Common myeloid progenitor, CD34-positive (primary cell): Measurements from ENCODE around the gene MMP24OS.

Experiments
- CTCF ChIA-PET: fragments of 350-600 bp; sonication (Branson Sonifier 250); formaldehyde crosslinking; loops from one replicate; lab custom pipeline; 2021; ENCODE audit warnings: antibody characterized with exemption; lab: Charles Lee
- POLR2A ChIA-PET: fragments of 350-600 bp; sonication (Branson Sonifier 250); formaldehyde crosslinking; loops from one replicate; lab custom pipeline; 2021; ENCODE audit warnings: antibody characterized with exemption; lab: Charles Lee
- DNase-seq, 3 donors: peaks; one replicate each; pipeline versions ENCODE4 v3.0.0 to v3.0.0-alpha.2; 2013
- H3K27ac ChIP-seq, 2 experiments: 1 replicate in 1 of 2; 2 replicates in 1 of 2; pipeline ENCODE4 v1.7.0; 2013; ENCODE audit warnings: inconsistent platforms in 2 of 2, low read length in 2 of 2, mild to moderate bottlenecking in 2 of 2, low read depth in 1 of 2, moderate library complexity in 1 of 2; ENCODE audit not compliant: severe bottlenecking in 2 of 2, insufficient read depth in 1 of 2, poor library complexity in 1 of 2
- H3K27me3 ChIP-seq, 5 experiments: replicated peaks in 2 of 5; 1 replicate in 3 of 5; 2 replicates in 2 of 5; pipeline versions ENCODE4 v1.6.1 to v1.7.0; 2013; ENCODE audit warnings: low read length in 4 of 5, mild to moderate bottlenecking in 2 of 5, moderate library complexity in 2 of 5, inconsistent platforms in 1 of 5; ENCODE audit not compliant: insufficient read depth in 5 of 5, control insufficient read depth in 4 of 5
- H3K36me3 ChIP-seq, 4 experiments: 1 replicate in 2 of 4; 2 replicates in 2 of 4; pipeline versions ENCODE4 v1.6.1 to v1.7.0; 2013; ENCODE audit warnings: low read length in 3 of 4, control low read depth in 1 of 4, mild to moderate bottlenecking in 1 of 4; ENCODE audit not compliant: control insufficient read depth in 4 of 4, insufficient read depth in 4 of 4
- H3K4me1 ChIP-seq, 4 experiments: 1 replicate in 3 of 4; 2 replicates in 1 of 4; pipeline versions ENCODE4 v1.6.1 to v1.7.1; 2013; ENCODE audit warnings: low read length in 3 of 4, mild to moderate bottlenecking in 3 of 4, control low read depth in 1 of 4, inconsistent platforms in 1 of 4, moderate library complexity in 1 of 4; ENCODE audit not compliant: control insufficient read depth in 4 of 4, insufficient read depth in 4 of 4; ENCODE audit errors: control extremely low read depth in 1 of 4
- H3K4me3 ChIP-seq, 7 experiments: 1 replicate in 4 of 7; 2 replicates in 3 of 7; pipeline versions ENCODE4 v1.5.1 to v1.7.0; 2013; ENCODE audit warnings: mild to moderate bottlenecking in 7 of 7, low read length in 6 of 7, moderate library complexity in 6 of 7, inconsistent platforms in 2 of 7, low read depth in 2 of 7, control low read depth in 1 of 7; ENCODE audit not compliant: insufficient read depth in 4 of 7, control insufficient read depth in 1 of 7; ENCODE audit errors: extremely low read depth in 1 of 7
- H3K9me3 ChIP-seq, 5 experiments: 1 replicate in 4 of 5; 2 replicates in 1 of 5; pipeline versions ENCODE4 v1.6.1 to v1.7.1; 2013; ENCODE audit warnings: low read length in 4 of 5, mild to moderate bottlenecking in 2 of 5, inconsistent platforms in 1 of 5, low read depth in 1 of 5, moderate library complexity in 1 of 5; ENCODE audit not compliant: control insufficient read depth in 4 of 5, insufficient read depth in 2 of 5; ENCODE audit errors: control extremely low read depth in 1 of 5
- WGBS: methylation state at CpG from one replicate; pipeline ENCODE4 v1.1.5; 2013; ENCODE audit not compliant: insufficient coverage; 5-methylcytosine and 5-hydroxymethylcytosine counted together

MMP24OS gene

DNA sequence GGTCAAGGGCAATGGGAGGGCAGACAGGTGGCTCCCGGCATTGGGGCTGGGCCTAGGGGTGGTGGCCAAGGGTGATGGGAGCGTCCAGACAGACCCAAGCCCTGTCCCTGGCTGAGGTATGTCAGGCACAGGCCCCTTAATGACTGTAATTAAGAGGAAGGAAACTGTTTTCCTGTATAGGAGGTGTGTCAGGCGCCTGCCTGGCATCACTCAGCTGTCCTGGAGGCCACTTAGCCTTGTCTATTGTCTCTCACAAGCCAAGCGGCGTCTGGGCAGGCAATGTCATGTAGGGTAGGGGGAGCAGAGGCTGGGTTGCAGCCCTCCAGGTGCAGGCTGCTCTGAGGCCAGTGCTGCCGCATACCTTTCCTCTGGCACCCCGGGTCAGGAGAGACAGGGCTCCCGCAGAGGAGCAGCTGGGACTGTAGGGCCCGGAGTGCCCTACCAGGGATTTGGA lies 18.2 kb upstream of the MMP24OS start:
- Histone ChIP-seq H3K4me1 (peaks cover 0 to 5% (median 0%) of the 10 kb centered on the region in 4 experiments), H3K36me3 (no peaks in the 10 kb centered on the region), H3K27me3 (no peaks in the 10 kb centered on the region), H3K27ac (no peak overlapping the region), H3K9me3 (no peaks in the 10 kb centered on the region), H3K4me3 (no peak overlapping the region)
- ChIA-PET POLR2A (no interaction called here), CTCF (interaction anchor here (0.9 to 3.0 kb wide), 4 partner anchors 10 to 53 kb away, joined by 3 to 19 read pairs (median 3); partner anchors contain the start of gene EIF6)
- WGBS: 72% methylated on average over 9 of the region's 9 CpGs
- no peak for DNase-seq

DNA sequence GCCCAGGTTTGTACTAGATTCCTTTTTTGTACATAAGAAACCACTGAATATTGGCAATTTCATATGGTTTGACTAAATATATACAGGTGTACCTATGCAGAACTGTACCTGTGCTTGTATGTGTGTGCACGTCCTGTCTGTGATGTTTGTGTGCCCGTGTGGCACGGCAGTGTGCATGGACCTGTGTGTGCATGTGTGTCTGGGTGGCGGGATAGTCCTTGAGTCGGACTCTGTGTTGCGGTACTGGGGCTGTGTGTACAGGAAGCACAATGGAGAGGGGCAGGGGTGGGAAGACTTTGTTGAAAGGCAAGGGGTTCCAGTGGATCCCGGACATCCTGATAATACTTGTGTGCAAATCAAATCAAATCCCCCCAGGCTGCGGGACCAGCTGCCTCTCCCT lies 17.8 kb upstream of the MMP24OS start:
- DNase-seq: no peak
- no peak overlapping the region for H3K4me3 ChIP-seq
- POLR2A ChIA-PET: no interaction called here
- WGBS: 100% methylated on average over 6 of the region's 8 CpGs
- H3K9me3 ChIP-seq: no peaks in the 10 kb centered on the region
- no peak overlapping the region for H3K27ac ChIP-seq
- H3K4me1 ChIP-seq: peaks cover 0 to 5% (median 0%) of the 10 kb centered on the region in 4 experiments
- H3K36me3 ChIP-seq: no peaks in the 10 kb centered on the region
- CTCF ChIA-PET: interaction anchor here (0.9 to 3.0 kb wide), 3 partner anchors 10 to 11 kb away, joined by 3 to 19 read pairs (median 3); partner anchors contain the start of gene EIF6
- H3K27me3 ChIP-seq: no peaks in the 10 kb centered on the region

DNA sequence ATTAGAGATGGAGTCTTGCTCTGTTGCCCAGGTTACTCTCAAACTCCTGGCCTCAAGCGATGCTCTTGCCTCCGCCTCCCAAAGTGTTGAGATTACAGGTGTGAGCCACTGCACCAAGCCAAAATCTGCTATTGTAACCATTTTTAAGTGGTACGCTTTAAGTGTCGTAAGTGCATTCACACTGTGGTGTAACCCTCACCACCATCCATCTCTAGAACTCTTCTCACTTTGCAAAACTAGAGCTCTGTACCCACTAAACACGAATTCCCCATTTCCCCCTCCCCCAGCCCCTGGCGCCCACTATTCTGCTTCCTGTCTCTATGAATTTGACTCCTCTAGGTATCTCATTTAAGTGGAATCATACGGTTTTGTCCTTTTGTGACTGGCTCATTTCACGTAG lies 17.1 kb upstream of the MMP24OS start:
- CTCF ChIA-PET: interaction anchor here (1.6 kb wide), 1 partner anchor 10 kb away, joined by 3 read pairs; the partner anchor contains the start of gene EIF6

DNA sequence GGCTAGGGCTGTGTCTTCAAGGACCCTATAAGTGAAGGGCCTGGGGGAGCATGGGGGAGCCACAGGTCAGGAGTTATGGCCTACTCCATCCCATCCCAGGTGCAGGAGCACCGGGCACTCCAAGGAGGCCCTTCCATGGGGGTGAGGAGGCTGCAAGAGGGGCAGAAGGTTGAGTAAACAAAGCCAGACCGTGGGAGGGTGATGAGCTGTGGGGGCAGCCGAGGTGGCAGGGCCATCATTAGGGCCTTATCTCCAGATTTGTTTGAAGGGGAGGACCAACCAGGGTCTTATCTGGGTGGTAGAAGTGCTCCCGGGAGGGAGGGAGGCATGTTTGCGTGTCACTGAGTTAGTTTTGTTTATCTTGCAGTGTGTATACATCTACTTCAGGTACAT lies 16.4 kb upstream of the MMP24OS start:
- no peak overlapping the region for H3K4me3 ChIP-seq
- H3K36me3 ChIP-seq: no peaks in the 10 kb centered on the region
- H3K27ac ChIP-seq: no peak overlapping the region
- POLR2A ChIA-PET: no interaction called here
- no peak for DNase-seq
- CTCF ChIA-PET: interaction anchor here (0.6 to 0.8 kb wide), 2 partner anchors 11 to 92 kb away, joined by 3 read pairs; no protein-coding TSS in a partner anchor
- no peaks in the 10 kb centered on the region for H3K9me3 ChIP-seq
- H3K27me3 ChIP-seq: no peaks in the 10 kb centered on the region
- WGBS: 80% methylated on average over 3 of the region's 5 CpGs
- peaks cover 0 to 2% (median 0%) of the 10 kb centered on the region in 4 experiments for H3K4me1 ChIP-seq

More for the DNA sequence above, 17.1 kb upstream of the MMP24OS start:
- no peak overlapping the region for H3K4me3 ChIP-seq
- H3K4me1 ChIP-seq: peaks cover 0 to 5% (median 0%) of the 10 kb centered on the region in 4 experiments
- POLR2A ChIA-PET: no interaction called here
- 91% methylated on average over 7 of the region's 8 CpGs for whole genome bisulfite sequencing
- H3K27me3 ChIP-seq: no peaks in the 10 kb centered on the region
- no peaks in the 10 kb centered on the region for H3K9me3 ChIP-seq
- no peak overlapping the region for H3K27ac ChIP-seq
- DNase-seq: no peak
- no peaks in the 10 kb centered on the region for H3K36me3 ChIP-seq

DNA sequence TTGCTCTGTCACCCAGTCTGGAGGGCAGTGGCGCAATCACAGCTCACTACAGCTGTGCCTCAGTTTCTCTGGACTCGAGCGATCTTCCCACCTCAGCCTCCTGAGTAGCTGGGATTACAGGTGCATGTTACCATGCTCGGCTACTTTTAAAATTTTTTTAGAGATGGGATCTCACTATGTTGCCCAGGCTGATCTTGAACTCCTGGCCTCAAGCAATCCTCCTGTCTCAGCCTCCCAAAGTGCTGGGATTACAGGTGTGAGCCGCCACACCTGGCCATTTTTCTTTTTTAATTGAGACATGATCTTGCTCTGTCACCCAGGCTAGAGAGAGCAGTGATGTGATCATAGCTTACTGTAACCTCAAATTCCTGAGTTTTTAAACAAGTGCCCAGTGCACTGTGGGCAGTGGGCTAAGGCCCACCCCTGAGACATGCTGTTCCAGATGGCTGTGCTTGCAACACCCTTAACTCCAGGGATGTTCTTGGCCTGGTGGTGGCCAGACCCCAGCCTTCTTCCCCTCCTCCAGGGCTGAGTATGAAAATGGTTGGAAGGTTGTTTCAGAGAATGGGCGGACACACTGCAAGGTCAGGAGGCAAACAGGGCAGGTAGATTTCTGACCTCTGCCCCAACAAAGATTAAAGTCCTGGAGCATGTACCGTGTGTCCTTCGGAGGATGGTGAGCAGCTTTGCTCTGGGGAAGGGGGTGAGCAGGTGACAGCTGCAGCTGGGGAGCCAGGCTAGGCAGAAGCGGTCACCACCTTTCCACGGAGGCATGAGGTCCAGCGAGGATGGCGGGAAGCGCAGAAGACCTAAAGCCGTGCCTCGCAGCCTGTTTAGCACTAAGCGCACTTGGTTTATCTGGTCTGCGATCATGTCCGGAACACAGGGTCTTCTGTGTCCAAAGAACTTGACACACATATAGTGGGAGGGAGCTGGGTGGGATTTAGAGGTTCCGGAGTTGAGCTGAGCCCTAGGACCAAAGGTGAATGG lies 15.7 kb upstream of the MMP24OS start:
- WGBS: 97% methylated on average over 13 of the region's 19 CpGs
- Histone ChIP-seq H3K9me3 (no peaks in the 10 kb centered on the region), H3K27me3 (no peaks in the 10 kb centered on the region), H3K4me3 (no peak overlapping the region), H3K4me1 (peaks cover 0 to 2% (median 0%) of the 10 kb centered on the region in 4 experiments), H3K36me3 (no peaks in the 10 kb centered on the region), H3K27ac (no peak overlapping the region)
- CTCF ChIA-PET: interaction anchor here (0.6 to 1.3 kb wide), 3 partner anchors 10 to 93 kb away, joined by 3 read pairs; no protein-coding TSS in a partner anchor
- no peak for DNase-seq
- POLR2A ChIA-PET: no interaction called here

- no peaks in the 10 kb centered on the region for H3K9me3 ChIP-seq
- no peaks in the 10 kb centered on the region for H3K27me3 ChIP-seq
- POLR2A ChIA-PET: no interaction called here
- 95% methylated on average over 18 of the region's 23 CpGs for WGBS
- DNase-seq: no peak
- H3K36me3 ChIP-seq: no peaks in the 10 kb centered on the region
- no peak overlapping the region for H3K27ac ChIP-seq
- no peak overlapping the region for H3K4me3 ChIP-seq
- CTCF ChIA-PET: interaction anchor here (1.3 kb wide), 1 partner anchor 11 kb away, joined by 3 read pairs; no protein-coding TSS in a partner anchor
- H3K4me1 ChIP-seq: peaks cover 0 to 2% (median 0%) of the 10 kb centered on the region in 4 experiments
Observed at GRCh38 chr20:35292504-35293285, 14.8 kb upstream of the MMP24OS start.
